ENCODE data around the gene NOD1.

DNA sequence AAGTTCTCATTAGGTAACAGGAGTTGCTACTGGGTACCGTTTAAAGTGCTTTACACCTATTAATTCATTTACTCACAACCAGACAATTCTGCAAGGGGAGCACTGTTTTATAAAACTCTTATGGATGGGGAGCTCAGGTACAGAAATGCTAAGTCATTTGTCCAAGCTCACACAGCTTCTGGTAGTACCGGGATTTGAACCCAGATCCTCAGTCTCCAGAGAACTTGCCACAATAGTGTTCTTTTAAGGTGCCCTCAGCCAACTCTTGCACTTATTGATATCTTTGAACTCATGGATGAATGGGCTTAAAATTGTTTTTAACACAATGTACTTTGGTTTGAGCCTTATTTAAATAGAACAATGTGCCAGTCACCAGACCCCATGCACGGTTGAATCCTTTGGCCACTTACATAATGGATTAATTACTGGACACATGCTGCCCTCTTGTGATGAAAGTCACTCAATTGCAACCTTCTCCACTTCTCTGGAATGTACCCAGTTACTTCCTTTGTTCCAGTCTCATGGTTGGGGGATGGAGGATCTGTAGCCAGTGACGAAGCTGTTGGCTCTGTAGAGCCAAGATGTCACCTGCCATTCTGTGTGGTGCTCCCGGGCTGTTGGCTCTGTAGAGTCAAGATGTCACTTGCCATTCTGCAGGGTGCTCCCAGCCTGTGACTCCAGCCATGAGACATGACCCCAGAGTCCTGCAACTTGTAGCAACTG is 65.6 kb downstream of the NOD1 start:
- TF ChIP-seq POLR2A (IDR thresholded peaks at IDR 0.05), result no peak
- TF ChIP-seq, protein P1, sequence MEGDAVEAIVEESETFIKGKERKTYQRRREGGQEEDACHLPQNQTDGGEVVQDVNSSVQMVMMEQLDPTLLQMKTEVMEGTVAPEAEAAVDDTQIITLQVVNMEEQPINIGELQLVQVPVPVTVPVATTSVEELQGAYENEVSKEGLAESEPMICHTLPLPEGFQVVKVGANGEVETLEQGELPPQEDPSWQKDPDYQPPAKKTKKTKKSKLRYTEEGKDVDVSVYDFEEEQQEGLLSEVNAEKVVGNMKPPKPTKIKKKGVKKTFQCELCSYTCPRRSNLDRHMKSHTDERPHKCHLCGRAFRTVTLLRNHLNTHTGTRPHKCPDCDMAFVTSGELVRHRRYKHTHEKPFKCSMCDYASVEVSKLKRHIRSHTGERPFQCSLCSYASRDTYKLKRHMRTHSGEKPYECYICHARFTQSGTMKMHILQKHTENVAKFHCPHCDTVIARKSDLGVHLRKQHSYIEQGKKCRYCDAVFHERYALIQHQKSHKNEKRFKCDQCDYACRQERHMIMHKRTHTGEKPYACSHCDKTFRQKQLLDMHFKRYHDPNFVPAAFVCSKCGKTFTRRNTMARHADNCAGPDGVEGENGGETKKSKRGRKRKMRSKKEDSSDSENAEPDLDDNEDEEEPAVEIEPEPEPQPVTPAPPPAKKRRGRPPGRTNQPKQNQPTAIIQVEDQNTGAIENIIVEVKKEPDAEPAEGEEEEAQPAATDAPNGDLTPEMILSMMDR (IDR thresholded peaks at IDR 0.05), result peak; percentile 44 to 83 (median 64)
